Fibroblast of gingiva (primary cell): ENCODE data around the gene CTTNBP2.

ENCODE experiments used
- DNase-seq: peaks from one replicate; pipeline ENCODE4 v3.0.0-alpha.2; 2011; ENCODE audit warnings: low read depth

The CTTNBP2 gene

GRCh38 chr7:117873310-117874190 is at the start of gene CTTNBP2:
Gene CTTNBP2 (minus strand): TSS chr7:117873441. CDS start chr7:117873415, 26 bp downstream.
- DNase-seq: peak; percentile 64

GRCh38 chr7:117916309-117916708 is 43.1 kb upstream of the CTTNBP2 start:
- DNase-seq: no peak

GRCh38 chr7:117912421-117912820 is 39.2 kb upstream of the CTTNBP2 start:
- no peak for DNase-seq

GRCh38 chr7:117908031-117908795 is 35.0 kb upstream of the CTTNBP2 start:
- no peak for DNase-seq

GRCh38 chr7:117907049-117907640 is 33.9 kb upstream of the CTTNBP2 start:
- no peak for DNase-seq

GRCh38 chr7:117902314-117902889 is 29.2 kb upstream of the CTTNBP2 start:
- DNase-seq: no peak

- no peak for DNase-seq
Observed at GRCh38 chr7:117901089-117901797, 28.0 kb upstream of the CTTNBP2 start.

- DNase-seq: no peak
Observed at GRCh38 chr7:117896339-117896738, 23.1 kb upstream of the CTTNBP2 start.

GRCh38 chr7:117895276-117895675 is 22.0 kb upstream of the CTTNBP2 start:
- no peak for DNase-seq

- no peak for DNase-seq
Observed at GRCh38 chr7:117894037-117894436, 20.8 kb upstream of the CTTNBP2 start.

- no peak for DNase-seq
Observed at GRCh38 chr7:117892821-117893220, 19.6 kb upstream of the CTTNBP2 start.

GRCh38 chr7:117889611-117890010 is 16.4 kb upstream of the CTTNBP2 start:
- no peak for DNase-seq

- no peak for DNase-seq
Observed at GRCh38 chr7:117888627-117889026, 15.4 kb upstream of the CTTNBP2 start.

GRCh38 chr7:117882594-117882993 is 9.4 kb upstream of the CTTNBP2 start:
- no peak for DNase-seq

GRCh38 chr7:117876761-117877160 is 3.5 kb upstream of the CTTNBP2 start:
- no peak for DNase-seq

- DNase-seq: no peak
Observed at GRCh38 chr7:117875566-117875965, 2.3 kb upstream of the CTTNBP2 start.

GRCh38 chr7:117874191-117874700 is 1.0 kb upstream of the CTTNBP2 start:
- DNase-seq: no peak

GRCh38 chr7:117872561-117873309 is 506 bp downstream of the CTTNBP2 start:
- peak; percentile 7 for DNase-seq

GRCh38 chr7:117871778-117872538 is 1.3 kb downstream of the CTTNBP2 start:
- DNase-seq: no peak

- no peak for DNase-seq
Observed at GRCh38 chr7:117871401-117871777, 1.9 kb downstream of the CTTNBP2 start.
